LNCaP clone FGC (cell line): ENCODE results near the gene AKR1E2.

ENCODE experiments used
- DNase-seq: peaks from one replicate; pipeline ENCODE4 v3.0.0-alpha.2; 2011; ENCODE audit warnings: low read depth
- H3K4me3 ChIP-seq: 2 replicates; pipeline ENCODE4 v1.5.1; 2011; ENCODE audit warnings: mild to moderate bottlenecking, low read depth, low read length, control low read depth
- TF ChIP-seq, protein P1 (sequence below): IDR thresholded peaks from 2 replicates; pipeline ENCODE4 v1.5.1; 2012; ENCODE audit warnings: mild to moderate bottlenecking; ENCODE audit not compliant: control insufficient read depth, insufficient read depth; ENCODE audit errors: extremely low read depth

Gene AKR1E2

GRCh38 chr10:4825868-4826791 lies at the start of gene AKR1E2:
Gene AKR1E2 (plus strand): TSS chr10:4826207. CDS start chr10:4826325, 118 bp downstream.
- H3K4me3 ChIP-seq: no peak within 1 kb of the TSS
- TF ChIP-seq, protein P1, sequence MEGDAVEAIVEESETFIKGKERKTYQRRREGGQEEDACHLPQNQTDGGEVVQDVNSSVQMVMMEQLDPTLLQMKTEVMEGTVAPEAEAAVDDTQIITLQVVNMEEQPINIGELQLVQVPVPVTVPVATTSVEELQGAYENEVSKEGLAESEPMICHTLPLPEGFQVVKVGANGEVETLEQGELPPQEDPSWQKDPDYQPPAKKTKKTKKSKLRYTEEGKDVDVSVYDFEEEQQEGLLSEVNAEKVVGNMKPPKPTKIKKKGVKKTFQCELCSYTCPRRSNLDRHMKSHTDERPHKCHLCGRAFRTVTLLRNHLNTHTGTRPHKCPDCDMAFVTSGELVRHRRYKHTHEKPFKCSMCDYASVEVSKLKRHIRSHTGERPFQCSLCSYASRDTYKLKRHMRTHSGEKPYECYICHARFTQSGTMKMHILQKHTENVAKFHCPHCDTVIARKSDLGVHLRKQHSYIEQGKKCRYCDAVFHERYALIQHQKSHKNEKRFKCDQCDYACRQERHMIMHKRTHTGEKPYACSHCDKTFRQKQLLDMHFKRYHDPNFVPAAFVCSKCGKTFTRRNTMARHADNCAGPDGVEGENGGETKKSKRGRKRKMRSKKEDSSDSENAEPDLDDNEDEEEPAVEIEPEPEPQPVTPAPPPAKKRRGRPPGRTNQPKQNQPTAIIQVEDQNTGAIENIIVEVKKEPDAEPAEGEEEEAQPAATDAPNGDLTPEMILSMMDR: no peak
- no peak for DNase-seq

DNA sequence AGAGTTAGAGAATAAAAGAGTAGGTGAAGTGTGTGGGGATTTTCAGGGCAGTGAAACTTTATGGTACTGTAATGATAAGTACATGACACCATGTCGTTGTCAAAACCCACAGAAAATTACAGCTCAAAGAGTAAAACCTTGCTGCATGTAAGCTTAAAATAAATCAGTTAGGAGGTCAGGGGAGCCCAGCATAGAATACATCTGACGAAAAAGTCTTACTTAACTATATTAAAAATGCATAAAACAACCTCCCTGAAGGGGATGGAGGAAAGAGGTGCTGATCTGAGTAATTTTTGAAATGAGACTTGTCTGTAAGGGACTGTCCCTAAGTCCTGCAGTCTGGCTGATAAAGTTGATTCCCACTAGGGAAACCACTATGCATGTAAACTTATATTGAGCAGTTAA lies 49.8 kb upstream of the AKR1E2 start:
- no peak for DNase-seq
- TF ChIP-seq, protein P1: no peak
- no peak overlapping the region for H3K4me3 ChIP-seq

GRCh38 chr10:4778761-4779160 lies 47.2 kb upstream of the AKR1E2 start:
- H3K4me3 ChIP-seq: no peak overlapping the region
- TF ChIP-seq, protein P1: no peak
- no peak for DNase-seq

GRCh38 chr10:4780091-4780490 lies 45.9 kb upstream of the AKR1E2 start:
- no peak overlapping the region for H3K4me3 ChIP-seq
- DNase-seq: no peak
- TF ChIP-seq, protein P1: no peak

GRCh38 chr10:4780782-4781181 lies 45.2 kb upstream of the AKR1E2 start:
- H3K4me3 ChIP-seq: no peak overlapping the region
- no peak for DNase-seq
- TF ChIP-seq, protein P1: no peak

DNA sequence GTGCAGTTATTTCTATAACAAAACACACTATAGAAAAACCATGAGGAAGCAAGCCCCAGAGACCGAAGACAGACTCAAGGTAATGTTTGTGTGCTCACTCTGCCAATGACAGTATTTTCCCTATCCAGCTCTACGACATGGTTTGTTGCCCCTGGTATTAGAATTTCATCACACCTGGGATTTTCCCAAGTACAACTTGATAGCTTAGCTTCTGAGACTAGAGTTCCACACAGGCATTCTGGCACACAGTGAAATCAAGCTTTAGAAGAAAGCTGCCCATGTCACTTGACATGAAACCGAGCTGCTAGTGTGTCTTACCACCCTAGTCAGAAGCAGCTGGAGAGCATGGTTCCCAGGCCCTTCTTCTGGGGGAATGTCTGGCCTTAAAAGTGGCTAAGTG lies 44.1 kb upstream of the AKR1E2 start:
- TF ChIP-seq, protein P1: no peak
- no peak for DNase-seq
- no peak overlapping the region for H3K4me3 ChIP-seq
